ENCODE measurements around the gene ELMO2. TPM values are rescaled to one million over a fixed set of nuclear protein-coding genes. Genes with fewer than 3 reads are reported as not detected.

The ELMO2 gene
- total and polyA plus RNA-seq, 5 donors from 2014 or later, result 37.7 to 84.9 (median 44.8) TPM

DNA sequence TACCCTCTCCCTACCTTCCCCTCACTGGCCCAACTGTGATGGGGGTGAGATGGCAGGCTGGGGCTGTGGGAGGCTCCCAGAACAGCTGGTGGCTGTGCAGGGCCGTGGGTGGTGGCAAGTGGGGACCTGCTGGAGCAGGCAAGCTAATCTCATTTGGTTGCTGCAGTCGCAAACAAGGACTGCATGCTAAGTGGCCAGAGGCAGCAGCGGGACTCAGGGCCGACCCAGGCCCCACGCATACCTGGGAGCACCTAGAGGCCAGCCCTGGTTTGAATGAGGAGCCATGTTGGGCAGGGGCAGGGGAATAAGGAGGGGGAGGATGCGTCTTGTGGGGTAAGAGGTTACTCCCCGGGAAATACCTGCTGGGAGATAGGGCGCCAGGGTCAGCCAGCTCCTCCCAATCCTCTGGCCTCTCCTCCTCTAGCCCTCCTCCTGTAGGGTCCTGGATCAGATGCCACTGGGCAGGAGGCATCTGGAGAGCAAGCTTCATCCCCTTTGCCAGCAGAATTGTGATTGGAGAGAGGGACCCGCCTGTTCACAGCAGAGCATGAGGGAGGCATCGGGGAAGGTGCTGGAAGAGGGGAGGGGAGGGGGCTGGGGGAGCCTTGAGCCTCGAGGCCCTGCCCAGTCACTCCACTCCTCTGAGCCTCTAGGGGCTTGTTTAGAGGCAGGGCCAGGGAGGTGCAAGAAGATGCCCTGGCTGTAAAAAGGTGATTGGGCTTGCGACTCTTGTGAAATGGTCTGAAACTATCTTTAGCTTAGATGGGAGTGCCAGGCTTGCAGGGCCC is 73.8 kb downstream of the ELMO2 start:
- Histone ChIP-seq H3K4me3 (ENCODE audit: low read depth, low read length) (no peak overlapping the region), H3K4me1 (ENCODE audit: control insufficient read depth, insufficient read depth, low read length, poor library complexity, severe bottlenecking) (no peaks in the 10 kb centered on the region), H3K9me3 (ENCODE audit: control insufficient read depth in 2 of 2, low read length in 2 of 2) (no peaks in the 10 kb centered on the region), H3K27me3 (ENCODE audit: control insufficient read depth, insufficient read depth, low read length) (peaks cover 6% of the 10 kb centered on the region), H3K36me3 (ENCODE audit: control insufficient read depth, insufficient read depth, low read length) (no peaks in the 10 kb centered on the region), H3K27ac (ENCODE audit: insufficient read depth, low read length, poor library complexity, severe bottlenecking) (no peak overlapping the region)
- H3K27ac Mint-ChIP-seq, result no peak overlapping the region
- no peak for ATAC-seq (ENCODE audit: low read depth in 2 of 2)
- H3K36me3 Mint-ChIP-seq, result no peaks in the 10 kb centered on the region
- peaks cover 0 to 1% (median 0%) of the 10 kb centered on the region in 7 donors for H3K9me3 Mint-ChIP-seq
- DNase-seq, result no peak
- H3K4me1 Mint-ChIP-seq, result peaks cover 0 to 2% (median 0%) of the 10 kb centered on the region in 4 donors
- no peak overlapping the region for H3K4me3 Mint-ChIP-seq
- peaks cover 41% of the 10 kb centered on the region for H3K27me3 Mint-ChIP-seq

DNA sequence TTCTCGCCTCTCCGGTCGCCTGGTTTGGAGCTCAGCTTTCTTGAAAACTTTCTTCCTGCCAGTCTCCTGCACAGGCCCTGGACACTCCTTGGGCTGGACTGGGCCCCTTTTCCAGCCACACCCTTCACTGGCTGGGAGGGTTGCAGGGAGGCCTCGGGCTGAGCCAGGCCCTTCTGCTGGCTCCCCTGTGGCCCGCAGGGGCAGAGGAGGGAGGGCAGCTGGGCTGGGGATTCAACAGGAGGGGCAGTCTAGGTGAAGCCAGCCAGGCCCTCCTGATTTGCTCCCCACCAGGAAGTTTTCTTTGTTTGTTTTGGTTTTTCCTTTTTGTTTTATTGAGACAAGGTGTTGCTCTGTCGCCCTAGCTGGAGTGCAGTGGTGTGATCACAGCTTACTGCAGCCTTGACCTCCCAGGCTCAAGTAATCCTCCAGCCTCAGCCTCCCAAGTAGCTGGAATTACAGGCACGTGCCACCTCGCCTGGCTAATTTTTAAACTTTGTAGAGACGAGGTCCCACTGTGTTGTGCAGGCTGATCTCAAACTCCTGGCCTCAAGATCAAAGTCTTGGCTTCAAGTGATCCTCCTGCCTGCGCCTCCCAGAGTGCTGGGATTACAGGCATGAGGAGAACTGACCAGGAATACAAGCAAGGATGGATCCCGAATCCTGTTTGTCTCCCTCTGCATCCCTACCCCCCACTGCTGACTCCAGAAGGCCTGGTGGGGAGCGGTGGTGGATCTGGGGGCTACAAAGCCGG is 74.6 kb downstream of the ELMO2 start:
- Mint-ChIP-seq H3K27me3 (peaks cover 41% of the 10 kb centered on the region), H3K4me1 (peaks cover 0 to 2% (median 0%) of the 10 kb centered on the region in 4 donors), H3K9me3 (peaks cover 0 to 1% (median 0%) of the 10 kb centered on the region in 7 donors)

DNA sequence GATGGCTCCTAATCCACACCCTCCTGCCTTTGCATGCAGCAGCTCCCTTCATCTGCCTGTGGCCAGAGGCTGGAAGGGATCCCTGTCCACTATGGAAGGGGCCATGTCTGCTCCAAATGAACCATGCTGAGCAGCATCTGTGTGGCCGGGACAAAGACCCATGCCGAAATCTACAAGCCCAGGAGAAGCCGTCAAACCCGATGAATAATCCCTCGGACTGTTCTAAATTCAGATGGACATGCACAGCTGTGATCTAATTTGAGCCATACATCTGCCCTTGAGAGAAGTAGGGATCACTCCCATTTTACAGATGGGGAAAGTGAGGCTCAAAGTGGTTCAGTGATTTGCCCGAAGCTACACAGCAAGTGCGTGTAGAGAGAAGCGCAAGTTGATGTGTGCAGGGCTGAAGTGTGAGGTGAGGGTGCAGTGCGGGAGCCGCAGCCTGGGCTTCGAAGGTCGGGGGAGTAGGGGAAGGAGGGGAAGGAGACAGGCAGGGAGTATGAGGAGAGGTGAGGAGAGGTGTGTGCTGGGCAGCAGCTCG is 75.5 kb downstream of the ELMO2 start:
- Mint-ChIP-seq H3K4me3 (no peak overlapping the region), H3K36me3 (no peaks in the 10 kb centered on the region), H3K4me1 (peaks cover 0 to 2% (median 0%) of the 10 kb centered on the region in 4 donors), H3K9me3 (peaks cover 0 to 1% (median 0%) of the 10 kb centered on the region in 7 donors), H3K27ac (no peak overlapping the region), H3K27me3 (peaks cover 33% of the 10 kb centered on the region)
- no peak for ATAC-seq (ENCODE audit: low read depth in 2 of 2)
- no peaks in the 10 kb centered on the region for H3K4me1 ChIP-seq (ENCODE audit: control insufficient read depth, insufficient read depth, low read length, poor library complexity, severe bottlenecking)
- DNase-seq, result no peak
- peaks cover 2% of the 10 kb centered on the region for H3K27me3 ChIP-seq (ENCODE audit: control insufficient read depth, insufficient read depth, low read length)
- no peak overlapping the region for H3K27ac ChIP-seq (ENCODE audit: insufficient read depth, low read length, poor library complexity, severe bottlenecking)
- no peaks in the 10 kb centered on the region for H3K36me3 ChIP-seq (ENCODE audit: control insufficient read depth, insufficient read depth, low read length)
- H3K4me3 ChIP-seq (ENCODE audit: low read depth, low read length), result no peak overlapping the region
- H3K9me3 ChIP-seq (ENCODE audit: control insufficient read depth in 2 of 2, low read length in 2 of 2), result no peaks in the 10 kb centered on the region

More for the DNA sequence above, 74.6 kb downstream of the ELMO2 start:
- Mint-ChIP-seq H3K27ac (no peak overlapping the region), H3K36me3 (no peaks in the 10 kb centered on the region), H3K4me3 (no peak overlapping the region)
- H3K27me3 ChIP-seq (ENCODE audit: control insufficient read depth, insufficient read depth, low read length), result peaks cover 4% of the 10 kb centered on the region
- no peaks in the 10 kb centered on the region for H3K9me3 ChIP-seq (ENCODE audit: control insufficient read depth in 2 of 2, low read length in 2 of 2)
- no peaks in the 10 kb centered on the region for H3K4me1 ChIP-seq (ENCODE audit: control insufficient read depth, insufficient read depth, low read length, poor library complexity, severe bottlenecking)
- no peak overlapping the region for H3K27ac ChIP-seq (ENCODE audit: insufficient read depth, low read length, poor library complexity, severe bottlenecking)
- DNase-seq (no peak), ATAC-seq (ENCODE audit: low read depth in 2 of 2) (no peak)
- H3K4me3 ChIP-seq (ENCODE audit: low read depth, low read length), result no peak overlapping the region
- no peaks in the 10 kb centered on the region for H3K36me3 ChIP-seq (ENCODE audit: control insufficient read depth, insufficient read depth, low read length)

DNA sequence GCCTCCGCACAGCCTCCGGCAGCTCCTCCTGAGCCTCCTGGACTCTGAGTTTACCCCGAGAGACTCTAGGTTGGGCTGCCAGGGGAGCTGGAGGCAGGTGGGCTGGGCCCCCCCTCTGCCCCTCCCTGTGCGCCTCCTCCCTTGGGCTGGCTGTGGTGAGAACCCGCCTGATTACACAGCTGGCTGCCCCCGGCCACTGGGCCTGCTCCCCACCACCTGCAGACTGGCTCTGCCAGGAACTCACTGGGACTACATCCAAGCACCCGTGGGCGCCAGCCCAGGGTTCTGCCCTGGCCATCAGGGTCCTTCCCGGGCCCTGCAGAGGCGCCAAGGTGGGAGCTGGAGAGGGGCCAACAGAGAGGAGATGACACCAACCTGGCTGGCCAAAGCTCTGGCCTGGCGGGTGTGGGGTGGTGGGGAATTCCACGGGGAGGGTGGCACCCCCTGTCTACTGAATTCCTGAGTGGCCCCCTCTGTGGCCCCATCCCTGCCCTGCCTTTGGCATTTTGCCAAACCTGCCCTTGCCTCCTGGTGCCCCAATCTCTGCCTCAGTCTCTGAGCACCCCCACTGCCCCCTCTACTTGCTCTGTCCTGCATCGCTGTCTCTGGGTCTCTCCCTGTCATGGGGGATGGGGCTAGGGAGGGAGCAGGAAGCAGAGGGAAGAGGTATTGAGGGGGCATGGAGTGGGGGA is 76.2 kb downstream of the ELMO2 start:
- no peak overlapping the region for H3K4me3 ChIP-seq (ENCODE audit: low read depth, low read length)
- Mint-ChIP-seq H3K27me3 (peaks cover 28% of the 10 kb centered on the region), H3K4me3 (no peak overlapping the region), H3K4me1 (peaks cover 0 to 2% (median 0%) of the 10 kb centered on the region in 4 donors), H3K9me3 (peaks cover 0 to 1% (median 0%) of the 10 kb centered on the region in 7 donors), H3K36me3 (no peaks in the 10 kb centered on the region), H3K27ac (no peak overlapping the region)
- H3K36me3 ChIP-seq (ENCODE audit: control insufficient read depth, insufficient read depth, low read length), result no peaks in the 10 kb centered on the region
- peaks cover 2% of the 10 kb centered on the region for H3K27me3 ChIP-seq (ENCODE audit: control insufficient read depth, insufficient read depth, low read length)
- no peak overlapping the region for H3K27ac ChIP-seq (ENCODE audit: insufficient read depth, low read length, poor library complexity, severe bottlenecking)
- no peaks in the 10 kb centered on the region for H3K4me1 ChIP-seq (ENCODE audit: control insufficient read depth, insufficient read depth, low read length, poor library complexity, severe bottlenecking)
- no peaks in the 10 kb centered on the region for H3K9me3 ChIP-seq (ENCODE audit: control insufficient read depth in 2 of 2, low read length in 2 of 2)
- ATAC-seq (ENCODE audit: low read depth in 2 of 2), result no peak
- no peak for DNase-seq

DNA sequence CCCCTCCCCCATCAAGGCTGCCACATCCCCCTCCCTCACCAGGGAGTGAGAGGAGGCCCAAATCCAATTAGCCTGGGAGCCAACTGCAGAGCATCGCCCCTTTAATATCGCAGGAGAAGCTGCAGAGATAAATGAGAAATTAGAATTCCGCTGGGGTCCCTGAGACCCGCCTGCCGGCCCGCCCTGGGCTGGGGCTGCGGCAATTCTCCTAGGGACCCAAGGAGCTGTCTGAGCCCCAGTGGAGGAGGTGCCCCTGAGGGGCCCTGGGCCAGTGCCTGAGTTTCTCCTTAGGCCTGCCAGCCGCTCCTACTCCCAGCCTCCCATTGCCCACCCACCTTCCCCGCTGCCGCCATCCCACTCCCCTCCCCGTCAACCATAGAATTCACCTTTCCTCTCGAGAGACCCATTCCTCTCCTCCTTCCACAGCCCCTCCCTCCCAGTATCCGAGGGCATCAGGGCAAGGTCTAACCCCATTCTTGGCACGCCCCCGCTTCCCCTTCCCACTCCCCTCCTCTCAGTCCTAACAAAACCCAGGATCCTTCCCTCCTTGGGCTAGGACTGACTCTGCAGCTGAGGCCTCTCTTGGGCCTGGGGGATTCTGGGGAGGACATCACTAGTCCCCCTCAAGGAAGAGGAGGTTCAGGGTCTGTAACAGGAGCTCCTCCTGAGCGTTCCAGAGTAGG is 78.1 kb downstream of the ELMO2 start:
- no peaks in the 10 kb centered on the region for H3K36me3 ChIP-seq (ENCODE audit: control insufficient read depth, insufficient read depth, low read length)
- no peak for ATAC-seq (ENCODE audit: low read depth in 2 of 2)
- no peaks in the 10 kb centered on the region for H3K9me3 ChIP-seq (ENCODE audit: control insufficient read depth in 2 of 2, low read length in 2 of 2)
- no peak overlapping the region for H3K27ac Mint-ChIP-seq
- peaks cover 25% of the 10 kb centered on the region for H3K27me3 Mint-ChIP-seq
- H3K4me1 Mint-ChIP-seq, result no peaks in the 10 kb centered on the region
- DNase-seq, result no peak
- peaks cover 0 to 1% (median 0%) of the 10 kb centered on the region in 7 donors for H3K9me3 Mint-ChIP-seq
- H3K4me3 ChIP-seq (ENCODE audit: low read depth, low read length), result no peak overlapping the region
- H3K4me3 Mint-ChIP-seq, result no peak overlapping the region
- H3K36me3 Mint-ChIP-seq, result no peaks in the 10 kb centered on the region
- no peaks in the 10 kb centered on the region for H3K4me1 ChIP-seq (ENCODE audit: control insufficient read depth, insufficient read depth, low read length, poor library complexity, severe bottlenecking)
- no peaks in the 10 kb centered on the region for H3K27me3 ChIP-seq (ENCODE audit: control insufficient read depth, insufficient read depth, low read length)
- no peak overlapping the region for H3K27ac ChIP-seq (ENCODE audit: insufficient read depth, low read length, poor library complexity, severe bottlenecking)

DNA sequence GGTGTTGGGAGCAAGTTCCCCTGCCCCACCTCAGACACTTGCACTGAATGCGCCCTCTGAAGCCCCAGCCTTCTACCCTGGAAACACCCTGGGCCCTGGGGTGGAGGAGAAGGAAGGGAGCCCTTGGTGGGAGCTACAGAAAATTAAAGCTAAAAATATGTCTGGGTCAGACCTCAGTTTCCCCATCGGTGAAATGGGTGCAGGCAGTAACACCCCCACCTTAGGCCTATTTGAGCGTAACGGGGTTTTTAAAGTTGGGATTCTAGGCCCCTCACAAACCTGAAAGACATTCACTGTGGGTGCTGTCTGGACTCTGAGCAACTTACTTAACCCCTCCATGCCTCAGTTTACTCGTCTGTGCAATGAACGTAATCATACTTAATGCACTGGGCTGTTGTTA is 78.9 kb downstream of the ELMO2 start:
- ATAC-seq (ENCODE audit: low read depth in 2 of 2), result no peak
- Mint-ChIP-seq H3K4me3 (no peak overlapping the region), H3K9me3 (peaks cover 0 to 1% (median 0%) of the 10 kb centered on the region in 7 donors), H3K27ac (no peak overlapping the region), H3K4me1 (no peaks in the 10 kb centered on the region), H3K36me3 (no peaks in the 10 kb centered on the region), H3K27me3 (peaks cover 20% of the 10 kb centered on the region)
- Histone ChIP-seq H3K4me1 (ENCODE audit: control insufficient read depth, insufficient read depth, low read length, poor library complexity, severe bottlenecking) (no peaks in the 10 kb centered on the region), H3K9me3 (ENCODE audit: control insufficient read depth in 2 of 2, low read length in 2 of 2) (no peaks in the 10 kb centered on the region), H3K4me3 (ENCODE audit: low read depth, low read length) (no peak overlapping the region), H3K27ac (ENCODE audit: insufficient read depth, low read length, poor library complexity, severe bottlenecking) (no peak overlapping the region), H3K36me3 (ENCODE audit: control insufficient read depth, insufficient read depth, low read length) (no peaks in the 10 kb centered on the region), H3K27me3 (ENCODE audit: control insufficient read depth, insufficient read depth, low read length) (no peaks in the 10 kb centered on the region)
- no peak for DNase-seq

DNA sequence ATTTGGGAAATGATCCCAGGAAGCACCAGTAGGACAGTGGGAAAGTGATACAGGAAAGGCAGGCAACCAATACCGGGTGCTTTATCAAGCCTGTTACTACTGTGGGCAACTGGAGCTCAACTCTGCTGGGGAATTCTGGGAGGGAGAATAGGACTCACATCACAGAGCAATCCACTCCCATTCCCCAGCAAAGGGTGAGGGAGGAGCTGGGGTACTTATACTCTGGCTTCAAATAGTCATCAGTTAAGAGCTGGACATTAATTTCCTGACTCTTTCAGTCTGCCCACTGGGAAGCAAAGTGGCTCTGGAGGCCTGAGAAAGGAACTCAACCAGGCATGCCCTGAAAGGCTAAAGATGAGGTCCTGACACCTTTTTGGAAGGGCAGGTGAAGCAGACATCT is 80.6 kb downstream of the ELMO2 start:
- Mint-ChIP-seq H3K4me3 (no peak overlapping the region), H3K27me3 (peaks cover 29% of the 10 kb centered on the region), H3K36me3 (no peaks in the 10 kb centered on the region), H3K4me1 (no peaks in the 10 kb centered on the region), H3K9me3 (peaks cover 0 to under 1% (median 0%) of the 10 kb centered on the region in 7 donors), H3K27ac (no peak overlapping the region)
- ATAC-seq (ENCODE audit: low read depth in 2 of 2), result no peak
- H3K4me1 ChIP-seq (ENCODE audit: control insufficient read depth, insufficient read depth, low read length, poor library complexity, severe bottlenecking), result no peaks in the 10 kb centered on the region
- H3K27me3 ChIP-seq (ENCODE audit: control insufficient read depth, insufficient read depth, low read length), result no peaks in the 10 kb centered on the region
- no peaks in the 10 kb centered on the region for H3K9me3 ChIP-seq (ENCODE audit: control insufficient read depth in 2 of 2, low read length in 2 of 2)
- no peaks in the 10 kb centered on the region for H3K36me3 ChIP-seq (ENCODE audit: control insufficient read depth, insufficient read depth, low read length)
- H3K27ac ChIP-seq (ENCODE audit: insufficient read depth, low read length, poor library complexity, severe bottlenecking), result no peak overlapping the region
- no peak overlapping the region for H3K4me3 ChIP-seq (ENCODE audit: low read depth, low read length)
- no peak for DNase-seq

Measured in CD4-positive, CD25-positive, alpha-beta regulatory T cell (primary cell).